Myocyte (in vitro differentiated cells): ENCODE results near the gene EDA. TPM values are rescaled to one million over a fixed set of nuclear protein-coding genes. Genes with fewer than 3 reads are reported as not detected.

Experiments used
- DNase-seq: peaks from one replicate; pipeline ENCODE4 v3.0.0-alpha.2; 2012; ENCODE audit warnings: low read depth
- polyA plus RNA-seq: library from polyadenylated mRNA; unstranded; fragments of >200 nt; gene quantifications from one replicate; pipeline ENCODE4 v1.2.1, GENCODE V29; 2012; ENCODE audit warnings: missing spikeins
- total RNA-seq: library from RNA; depleted of rRNA; stranded (reverse); fragments of >200 nt; gene quantifications from 2 replicates; pipeline ENCODE4 v1.2.3, GENCODE V29; 2014

The EDA gene
- total RNA-seq = 0.08 and 0.47 TPM in 2 replicates
- polyA plus RNA-seq = 0.04 TPM

DNA sequence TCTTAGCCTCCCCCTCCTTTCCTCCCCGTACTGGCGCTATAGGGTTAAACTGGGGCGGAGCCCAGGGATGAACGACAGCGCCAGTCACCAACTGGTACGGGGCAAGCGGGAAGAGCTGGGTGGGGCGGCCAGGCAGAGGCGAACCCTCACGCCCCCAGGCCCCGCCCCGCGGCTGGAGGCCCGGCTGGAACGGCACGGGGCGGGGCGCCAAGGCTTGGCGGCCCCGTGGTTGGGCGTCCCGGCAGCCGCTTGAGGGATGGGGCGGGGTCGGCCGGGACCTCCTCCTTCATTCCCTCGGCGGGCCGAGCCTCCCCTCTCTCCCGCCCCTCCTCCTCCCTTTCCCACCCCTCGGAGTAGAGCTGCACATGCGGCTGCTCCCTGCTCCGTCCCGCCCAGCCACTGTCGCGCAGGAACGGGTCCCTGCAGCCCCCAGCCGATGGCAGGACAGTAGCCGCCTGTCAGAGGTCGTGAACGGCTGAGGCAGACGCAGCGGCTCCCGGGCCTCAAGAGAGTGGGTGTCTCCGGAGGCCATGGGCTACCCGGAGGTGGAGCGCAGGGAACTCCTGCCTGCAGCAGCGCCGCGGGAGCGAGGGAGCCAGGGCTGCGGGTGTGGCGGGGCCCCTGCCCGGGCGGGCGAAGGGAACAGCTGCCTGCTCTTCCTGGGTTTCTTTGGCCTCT, at the start of gene EDA:
Gene EDA, plus strand, starts transcription at position 335 of the 678 bp plus-strand sequence.
- peak; percentile 63 for DNase-seq

GRCh38 chrX:69568828-69569227, 47.1 kb upstream of the EDA start:
- no peak for DNase-seq

DNA sequence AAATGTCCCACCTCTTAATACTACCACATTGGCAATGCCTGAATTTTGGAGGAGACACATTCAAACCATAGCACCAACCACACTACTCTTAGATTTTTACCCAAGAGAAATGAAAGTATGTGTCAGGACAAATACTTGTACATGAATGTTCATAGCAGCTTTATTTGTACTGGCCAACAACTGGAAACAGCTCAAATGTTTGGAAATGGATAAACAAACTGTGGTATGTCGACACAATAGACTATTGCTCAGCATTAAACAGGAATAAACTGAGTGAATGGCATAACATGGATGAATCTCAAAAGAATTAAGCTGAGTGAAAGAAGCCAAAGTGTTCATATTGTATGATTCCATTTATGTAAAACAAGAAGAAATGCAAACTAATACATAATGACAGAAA, 18.5 kb upstream of the EDA start:
- DNase-seq = no peak

- DNase-seq = no peak
Observed at GRCh38 chrX:69600182-69600581, 15.7 kb upstream of the EDA start.

GRCh38 chrX:69603566-69604194, 12.2 kb upstream of the EDA start:
- DNase-seq = no peak

- no peak for DNase-seq
Observed at GRCh38 chrX:69605521-69605920, 10.4 kb upstream of the EDA start.

- no peak for DNase-seq
Observed at GRCh38 chrX:69607616-69608015, 8.3 kb upstream of the EDA start.

DNA sequence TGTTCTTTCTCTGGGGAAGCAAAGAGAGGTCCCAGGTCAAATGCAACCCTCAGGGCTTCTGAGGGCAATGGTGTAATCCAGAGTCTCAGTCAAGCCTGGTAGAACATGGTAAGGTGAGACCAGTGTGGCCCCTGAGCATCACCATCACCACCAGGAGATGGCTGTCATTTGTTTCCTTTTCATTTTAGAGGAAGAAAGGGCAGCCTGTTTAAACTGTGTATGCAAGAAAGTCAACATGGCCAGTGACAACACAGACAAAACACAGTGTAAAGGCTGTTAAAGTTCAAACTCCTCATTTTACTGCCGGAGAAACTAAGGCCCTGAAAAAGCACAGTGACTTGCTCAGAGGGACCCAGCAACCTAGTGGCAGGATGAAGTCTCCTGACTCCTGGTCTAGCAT, 2.0 kb upstream of the EDA start:
- no peak for DNase-seq

GRCh38 chrX:69614886-69615285, 1.0 kb upstream of the EDA start:
- no peak for DNase-seq

GRCh38 chrX:69615342-69615741, 571 bp upstream of the EDA start:
- no peak for DNase-seq

- DNase-seq = no peak
Observed at GRCh38 chrX:69616457-69617203, 717 bp downstream of the EDA start.

DNA sequence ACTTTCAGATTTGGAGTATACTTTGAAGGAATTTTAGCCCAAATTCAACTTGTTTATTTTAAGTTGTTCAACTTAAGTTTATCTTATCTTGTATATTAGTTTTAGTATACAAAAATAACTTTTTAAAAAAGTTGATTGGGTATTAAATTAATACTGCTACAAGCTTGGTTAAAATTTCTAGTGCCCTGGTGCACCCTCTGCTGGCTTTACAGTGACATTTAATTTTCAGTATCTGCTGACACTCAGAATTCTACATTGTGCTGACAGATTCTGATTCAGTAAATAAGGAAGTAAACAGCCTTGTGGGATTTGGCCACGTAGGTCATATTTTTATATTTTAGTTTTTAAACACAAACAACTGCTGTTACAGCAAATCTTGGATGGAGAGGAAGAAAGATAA, 2.9 kb downstream of the EDA start:
- DNase-seq = peak; percentile 9

GRCh38 chrX:69626129-69626528, 10.2 kb downstream of the EDA start:
- no peak for DNase-seq

DNA sequence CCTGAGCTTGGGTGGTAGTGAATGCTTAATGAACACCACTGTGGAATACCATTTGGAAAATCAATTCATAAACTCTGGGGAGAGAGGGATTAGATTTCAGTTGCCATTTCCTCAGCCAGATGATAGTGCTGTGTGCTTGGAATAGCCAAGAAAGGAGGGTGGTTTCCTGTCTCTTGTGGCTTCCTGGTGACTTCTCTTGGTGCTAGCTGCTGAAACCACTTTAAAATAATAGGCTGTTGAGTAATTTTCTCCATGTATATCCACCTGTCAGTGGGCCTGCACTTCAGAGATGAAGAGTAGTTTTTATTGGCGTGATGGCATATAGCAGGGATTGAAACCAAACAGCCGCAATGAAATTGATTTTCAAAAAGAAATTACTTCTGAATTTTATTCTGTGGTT, 11.8 kb downstream of the EDA start:
- no peak for DNase-seq

DNA sequence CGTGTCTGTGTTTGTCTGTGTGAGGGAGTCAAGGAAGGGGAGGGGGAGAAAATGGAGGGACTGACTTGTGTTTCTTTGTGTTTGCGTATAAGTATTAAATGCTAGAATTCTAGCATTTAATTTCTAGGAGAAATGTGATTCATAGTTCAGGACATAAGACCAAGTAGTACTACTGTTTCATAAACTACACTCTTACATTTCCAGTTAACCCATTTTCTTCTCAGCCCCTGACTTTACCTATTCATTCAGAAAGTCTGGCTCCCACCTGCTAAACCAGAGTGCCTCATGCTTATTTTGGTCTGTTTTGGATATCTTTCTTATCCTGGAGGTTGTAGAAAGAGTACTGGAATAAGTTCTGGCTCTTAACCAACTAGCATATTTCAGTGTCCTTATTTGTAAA, 14.2 kb downstream of the EDA start:
- DNase-seq = no peak

- no peak for DNase-seq
Observed at GRCh38 chrX:69664693-69665092, 48.8 kb downstream of the EDA start.

DNA sequence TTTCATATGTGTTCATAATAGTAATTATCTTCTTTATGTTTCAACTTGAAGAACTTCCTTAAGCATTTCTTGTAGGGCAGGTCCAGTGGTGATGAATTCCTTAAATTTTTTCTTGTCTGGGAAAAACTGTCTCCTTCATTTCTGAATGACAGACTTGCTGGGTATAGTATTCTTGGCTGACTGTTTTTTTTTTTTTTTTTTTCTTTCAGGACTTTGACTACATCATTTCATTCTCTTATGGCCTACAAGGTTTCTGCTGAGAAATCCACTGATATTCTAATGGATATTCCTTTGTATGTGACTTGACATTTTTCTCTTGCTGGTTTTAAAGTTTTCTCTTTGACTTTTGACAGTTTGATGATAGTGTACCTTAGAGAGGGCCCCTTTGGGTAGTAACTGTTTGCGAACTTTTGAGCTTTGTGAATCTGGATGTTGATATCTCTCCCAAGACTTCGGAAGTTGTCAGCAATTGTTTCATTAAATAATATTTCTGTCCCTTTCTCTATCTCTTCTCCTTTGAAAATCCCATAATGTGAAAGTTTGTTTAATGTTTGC, 54.2 kb downstream of the EDA start:
- DNase-seq = no peak

- DNase-seq = no peak
Observed at GRCh38 chrX:69674891-69675290, 59.0 kb downstream of the EDA start.

DNA sequence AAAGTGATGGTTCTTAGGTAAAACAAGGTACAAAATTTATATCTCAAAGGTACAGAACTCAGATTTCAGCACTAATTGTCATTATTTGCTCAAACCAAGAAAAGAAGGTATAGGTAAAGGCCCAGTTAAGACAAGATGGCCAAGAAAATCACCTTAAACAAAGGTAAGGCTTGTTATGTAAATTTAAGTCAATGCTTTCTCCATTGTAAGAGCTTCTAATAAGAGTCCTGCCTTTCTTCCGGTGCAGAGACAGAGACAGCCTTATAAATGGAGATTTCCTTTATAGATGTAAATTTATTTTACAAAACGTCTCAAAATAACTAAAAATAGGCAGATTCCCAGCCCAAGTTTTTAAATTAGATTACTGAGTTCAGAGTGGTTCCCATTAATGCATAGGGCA, 89.9 kb downstream of the EDA start:
- DNase-seq = no peak

DNA sequence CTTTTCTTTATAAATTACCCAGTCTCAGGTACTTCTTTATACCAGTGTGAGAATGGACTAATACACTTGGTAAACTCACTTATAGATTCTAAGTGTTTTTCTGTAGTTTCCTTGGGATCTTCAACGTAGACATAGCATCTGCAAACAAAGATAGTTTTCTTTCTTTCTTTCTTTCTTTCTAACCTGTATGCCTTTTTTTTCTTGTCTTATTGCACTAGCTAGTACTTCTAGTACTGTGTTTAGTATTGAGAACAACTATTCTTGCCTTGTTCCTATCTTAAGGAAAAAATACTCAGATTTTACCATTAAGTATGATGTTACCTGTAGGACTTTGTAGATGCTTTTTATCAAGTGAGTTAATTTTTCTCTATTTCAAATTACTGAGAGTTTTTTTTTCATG, 102.2 kb downstream of the EDA start:
- no peak for DNase-seq

DNA sequence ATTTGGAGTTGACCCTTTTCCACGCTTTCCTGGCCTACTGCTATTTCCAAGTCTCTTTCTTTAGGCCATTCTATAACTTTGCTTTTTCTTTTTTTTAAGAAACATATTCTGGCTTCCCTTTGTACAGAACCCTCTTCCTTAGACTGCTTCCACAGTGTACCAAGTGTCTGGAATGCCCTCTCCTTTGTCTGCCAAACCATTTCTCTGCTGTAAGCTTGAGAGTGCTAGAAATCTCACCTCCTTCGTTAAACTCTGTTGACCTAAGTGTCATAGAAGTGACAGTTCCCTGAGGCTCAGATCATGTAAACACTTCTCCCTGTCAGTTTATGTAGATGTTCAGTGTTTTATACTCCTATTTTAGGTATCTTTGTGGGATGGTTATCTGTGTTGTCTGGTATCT, 108.4 kb downstream of the EDA start:
- DNase-seq = no peak

GRCh38 chrX:69740317-69740716, 124.4 kb downstream of the EDA start:
- no peak for DNase-seq
